ENCODE data around the gene ERICH3. TPM values are rescaled to one million over a fixed set of nuclear protein-coding genes. Genes with fewer than 3 reads are reported as not detected.

Gene ERICH3
- total RNA-seq, 1 experiment from 2014 or later: not detected

DNA sequence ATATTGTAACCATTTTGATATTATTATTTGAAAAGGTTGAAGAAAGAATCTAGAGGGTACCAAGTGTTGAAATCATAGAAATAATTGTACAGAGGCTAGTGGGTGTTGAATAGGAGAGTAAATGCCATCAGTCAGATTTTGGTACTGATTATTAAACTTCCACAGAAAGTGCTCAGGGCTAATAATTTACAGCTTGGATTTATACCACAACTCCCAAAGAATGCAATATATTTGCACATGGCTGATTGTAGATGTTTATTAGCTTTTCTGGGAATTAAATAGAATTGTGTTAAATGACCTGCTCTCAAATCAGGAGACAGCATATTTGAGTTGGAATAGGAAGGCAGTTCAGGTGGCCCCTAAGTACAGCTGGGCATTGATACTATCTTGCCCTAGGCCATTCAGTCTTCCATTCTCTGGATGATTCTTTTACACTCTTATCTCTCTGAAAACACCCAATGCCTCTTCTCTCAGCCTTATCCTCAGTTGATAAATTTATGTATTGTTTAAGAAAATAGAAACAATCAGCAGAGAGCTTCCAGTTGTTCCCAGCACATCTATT is 63.7 kb downstream of the ERICH3 start:
- Histone ChIP-seq H3K23me2 (ENCODE audit: insufficient read length, low read depth, low read length, poor library complexity, severe bottlenecking) (no peaks in the 10 kb centered on the region), H3K79me2 (ENCODE audit: insufficient read depth, low read length) (no peaks in the 10 kb centered on the region), H3T11ph (ENCODE audit: low read length) (no peak overlapping the region), H4K20me1 (ENCODE audit: control insufficient read depth, insufficient read depth, insufficient read length) (no peaks in the 10 kb centered on the region), H4K5ac (ENCODE audit: insufficient read length, low read depth, low read length) (no peak overlapping the region), H2BK20ac (ENCODE audit: low read depth, low read length, poor library complexity, severe bottlenecking) (no peak overlapping the region), H3K4ac (ENCODE audit: low read depth, low read length) (no peak overlapping the region), H3K79me1 (ENCODE audit: insufficient read depth, low read depth, low read length, poor library complexity, severe bottlenecking) (no peaks in the 10 kb centered on the region), H2AK5ac (ENCODE audit: insufficient read length, low read length) (no peak overlapping the region), H3K18ac (ENCODE audit: insufficient read length, low read depth, low read length) (no peak overlapping the region), H3K4me2 (ENCODE audit: insufficient read depth, insufficient read length, low read length) (no peak overlapping the region), H3K14ac (ENCODE audit: insufficient read depth, low read length) (no peak overlapping the region), H3K9me3 (ENCODE audit: control insufficient read depth, low read depth, low read length) (no peaks in the 10 kb centered on the region), H2BK12ac (ENCODE audit: insufficient read length, low read depth, low read length) (no peak overlapping the region), H3K27ac (ENCODE audit: insufficient read length, low read depth, low read length) (no peak overlapping the region), H3K27me3 (ENCODE audit: insufficient read depth, low read length) (no peaks in the 10 kb centered on the region), H2BK5ac (ENCODE audit: insufficient read length, low read length) (no peak overlapping the region), H2AFZ (ENCODE audit: low read length) (no peak overlapping the region), H2BK120ac (ENCODE audit: low read depth, low read length, poor library complexity, severe bottlenecking) (no peak overlapping the region), H3K4me1 (ENCODE audit: insufficient read depth, low read length) (no peaks in the 10 kb centered on the region), H3K9ac (ENCODE audit: extremely low read depth, insufficient read length, low read length) (no peak overlapping the region), H3K23ac (ENCODE audit: insufficient read length, low read depth, low read length) (no peak overlapping the region), H4K91ac (ENCODE audit: insufficient read length, low read depth, low read length) (no peak overlapping the region), H3K56ac (ENCODE audit: insufficient read length, low read depth, low read length) (no peak overlapping the region), H4K8ac (replicated peaks; ENCODE audit: insufficient read length, low read depth, low read length) (no peak overlapping the region), H2BK15ac (ENCODE audit: low read depth, low read length) (no peak overlapping the region)
- Mint-ChIP-seq H3K9me3 (no peaks in the 10 kb centered on the region), H3K27me3 (ENCODE audit: low read depth) (no peaks in the 10 kb centered on the region), H3K36me3 (ENCODE audit: insufficient read depth in 1 of 3, low read depth in 3 of 3) (no peaks in the 10 kb centered on the region), H3K27ac (no peak overlapping the region), H3K4me3 (no peak overlapping the region), H3K4me1 (no peaks in the 10 kb centered on the region)
- TF ChIP-seq, protein P1, sequence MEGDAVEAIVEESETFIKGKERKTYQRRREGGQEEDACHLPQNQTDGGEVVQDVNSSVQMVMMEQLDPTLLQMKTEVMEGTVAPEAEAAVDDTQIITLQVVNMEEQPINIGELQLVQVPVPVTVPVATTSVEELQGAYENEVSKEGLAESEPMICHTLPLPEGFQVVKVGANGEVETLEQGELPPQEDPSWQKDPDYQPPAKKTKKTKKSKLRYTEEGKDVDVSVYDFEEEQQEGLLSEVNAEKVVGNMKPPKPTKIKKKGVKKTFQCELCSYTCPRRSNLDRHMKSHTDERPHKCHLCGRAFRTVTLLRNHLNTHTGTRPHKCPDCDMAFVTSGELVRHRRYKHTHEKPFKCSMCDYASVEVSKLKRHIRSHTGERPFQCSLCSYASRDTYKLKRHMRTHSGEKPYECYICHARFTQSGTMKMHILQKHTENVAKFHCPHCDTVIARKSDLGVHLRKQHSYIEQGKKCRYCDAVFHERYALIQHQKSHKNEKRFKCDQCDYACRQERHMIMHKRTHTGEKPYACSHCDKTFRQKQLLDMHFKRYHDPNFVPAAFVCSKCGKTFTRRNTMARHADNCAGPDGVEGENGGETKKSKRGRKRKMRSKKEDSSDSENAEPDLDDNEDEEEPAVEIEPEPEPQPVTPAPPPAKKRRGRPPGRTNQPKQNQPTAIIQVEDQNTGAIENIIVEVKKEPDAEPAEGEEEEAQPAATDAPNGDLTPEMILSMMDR (conservative IDR thresholded peaks at IDR 0.05): no peak
- no peak for DNase-seq

Data from H9 (cell line).